Brain microvascular endothelial cell (primary cell): ENCODE data around the gene FNBP1L.

Source experiments
- DNase-seq: peaks from one replicate; pipeline ENCODE4 v3.0.0-alpha.2; 2020
- H3K27ac ChIP-seq: fragments of 250-450 bp; sonication (Bioruptor Pico); 2 replicates; pipeline ENCODE4 v1.5.1; 2020; ENCODE audit warnings: mild to moderate bottlenecking, moderate library complexity
- H3K27me3 ChIP-seq: fragments of 250-450 bp; sonication (Bioruptor Pico); replicated peaks from 2 replicates; pipeline ENCODE4 v1.5.1; 2020; ENCODE audit warnings: mild to moderate bottlenecking
- H3K36me3 ChIP-seq: fragments of 250-450 bp; sonication (Bioruptor Pico); replicated peaks from 2 replicates; pipeline ENCODE4 v1.5.1; 2020; ENCODE audit warnings: mild to moderate bottlenecking
- H3K4me3 ChIP-seq: 2 replicates; pipeline ENCODE4 v1.5.1; 2011; ENCODE audit warnings: low read depth, mild to moderate bottlenecking, control low read depth, low read length, moderate library complexity
- in situ Hi-C: cut with HindIII; loops from 2 replicates; pipeline ENCODE4 v1.10.0; 2017; ENCODE audit warnings: low sequenced_read_pairs, low pct_ligation_motif_present
- TF ChIP-seq, protein P1 (sequence below): IDR thresholded peaks from 2 replicates; pipeline ENCODE4 v1.5.1; 2011; ENCODE audit warnings: low read depth, mild to moderate bottlenecking, moderate library complexity, low read length, control low read depth, inconsistent platforms; ENCODE audit errors: missing control alignments

The FNBP1L gene

DNA sequence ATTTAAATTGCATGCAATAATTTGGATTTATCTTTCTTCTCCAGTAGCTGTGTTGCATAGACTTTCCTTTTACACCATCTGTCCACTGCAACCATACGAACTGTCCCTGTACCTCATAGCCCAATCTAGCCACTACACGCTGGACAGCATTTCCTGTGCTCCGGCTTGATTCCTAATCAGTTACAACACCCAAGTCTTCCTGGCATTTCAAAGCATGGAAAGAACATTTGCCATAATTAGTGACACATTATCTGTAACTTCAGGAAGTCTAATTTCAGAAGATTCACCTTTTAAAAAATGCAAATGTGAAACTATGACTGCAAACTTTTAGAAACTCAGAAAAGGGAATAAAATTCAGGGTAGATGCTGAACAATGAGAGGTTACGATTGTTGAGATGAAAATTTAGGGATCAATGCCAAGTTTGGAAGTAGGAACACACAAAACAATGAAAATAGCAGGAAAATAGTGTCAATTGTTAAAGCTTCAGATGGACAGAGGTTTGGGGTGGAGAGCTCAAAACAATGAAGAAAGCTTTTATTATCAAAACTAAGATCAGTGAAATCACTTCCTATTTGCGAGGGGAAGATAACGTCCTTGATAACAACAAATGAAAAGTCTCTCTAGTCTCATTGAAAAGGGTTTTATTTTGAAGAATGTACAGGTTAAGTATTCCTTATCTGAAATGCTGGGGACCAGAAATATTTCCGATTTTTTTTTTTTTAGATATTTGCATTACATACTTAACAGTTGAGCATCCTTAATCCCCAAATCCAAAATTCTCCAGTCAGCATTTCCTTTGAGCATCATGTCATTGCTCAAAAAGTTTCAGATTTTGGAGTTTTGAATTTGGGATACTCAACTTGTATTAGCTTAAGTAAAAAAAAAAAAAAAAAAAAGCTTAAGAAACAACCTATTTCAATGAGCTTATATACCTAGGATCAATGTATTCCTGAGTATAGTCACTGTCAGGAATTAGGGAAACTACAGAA, 107.3 kb downstream of the FNBP1L start:
- H3K27me3 ChIP-seq: no peaks in the 10 kb centered on the region
- H3K4me3 ChIP-seq: no peak overlapping the region
- in situ Hi-C loops: no loop called here
- peaks cover 9% of the 10 kb centered on the region for H3K36me3 ChIP-seq
- TF ChIP-seq, protein P1, sequence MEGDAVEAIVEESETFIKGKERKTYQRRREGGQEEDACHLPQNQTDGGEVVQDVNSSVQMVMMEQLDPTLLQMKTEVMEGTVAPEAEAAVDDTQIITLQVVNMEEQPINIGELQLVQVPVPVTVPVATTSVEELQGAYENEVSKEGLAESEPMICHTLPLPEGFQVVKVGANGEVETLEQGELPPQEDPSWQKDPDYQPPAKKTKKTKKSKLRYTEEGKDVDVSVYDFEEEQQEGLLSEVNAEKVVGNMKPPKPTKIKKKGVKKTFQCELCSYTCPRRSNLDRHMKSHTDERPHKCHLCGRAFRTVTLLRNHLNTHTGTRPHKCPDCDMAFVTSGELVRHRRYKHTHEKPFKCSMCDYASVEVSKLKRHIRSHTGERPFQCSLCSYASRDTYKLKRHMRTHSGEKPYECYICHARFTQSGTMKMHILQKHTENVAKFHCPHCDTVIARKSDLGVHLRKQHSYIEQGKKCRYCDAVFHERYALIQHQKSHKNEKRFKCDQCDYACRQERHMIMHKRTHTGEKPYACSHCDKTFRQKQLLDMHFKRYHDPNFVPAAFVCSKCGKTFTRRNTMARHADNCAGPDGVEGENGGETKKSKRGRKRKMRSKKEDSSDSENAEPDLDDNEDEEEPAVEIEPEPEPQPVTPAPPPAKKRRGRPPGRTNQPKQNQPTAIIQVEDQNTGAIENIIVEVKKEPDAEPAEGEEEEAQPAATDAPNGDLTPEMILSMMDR: no peak
- H3K27ac ChIP-seq: no peak overlapping the region
- DNase-seq: no peak

DNA sequence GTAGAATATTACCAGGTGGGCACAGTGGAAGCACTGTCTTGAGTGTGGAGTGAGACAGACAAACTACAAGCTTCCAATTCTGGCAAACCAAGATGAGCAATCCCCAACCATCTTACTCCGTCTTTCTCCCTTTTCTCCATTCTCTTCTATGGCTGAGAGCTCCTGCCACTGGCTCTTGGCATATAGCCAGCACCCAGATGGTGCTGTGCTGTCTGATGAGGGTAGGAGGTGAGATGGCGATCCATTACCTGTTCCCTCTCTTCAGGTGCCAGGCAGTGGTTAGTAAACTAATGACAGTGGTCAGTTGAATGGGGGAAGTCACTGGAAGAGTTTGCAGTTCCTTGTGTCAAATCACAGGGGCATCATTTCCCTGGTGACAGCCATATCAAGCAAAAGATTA, 108.4 kb downstream of the FNBP1L start:
- Histone ChIP-seq H3K27ac (no peak overlapping the region), H3K36me3 (peaks cover 15% of the 10 kb centered on the region), H3K4me3 (no peak overlapping the region), H3K27me3 (no peaks in the 10 kb centered on the region)
- in situ Hi-C loops: no loop called here
- TF ChIP-seq, protein P1: no peak
- DNase-seq: no peak

DNA sequence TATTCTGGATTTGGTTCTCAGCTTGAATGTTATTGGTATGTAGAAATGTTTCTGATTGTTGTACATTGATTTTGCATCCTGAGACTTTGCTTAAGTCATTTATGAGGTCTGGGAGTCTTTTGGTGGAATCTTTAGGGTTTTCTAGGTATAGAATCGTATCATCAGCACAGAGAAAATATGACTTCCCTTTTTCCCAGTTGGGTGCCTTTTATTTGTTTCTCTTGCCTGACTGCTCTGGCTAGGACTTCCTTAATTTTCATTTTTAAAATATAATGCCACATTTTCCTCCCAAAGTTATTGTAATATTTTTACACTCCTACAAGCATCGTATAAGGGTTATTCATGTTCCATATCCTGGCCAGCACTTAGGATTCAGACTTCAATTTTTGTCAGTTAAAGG, 111.1 kb downstream of the FNBP1L start:
- TF ChIP-seq, protein P1: no peak
- Histone ChIP-seq H3K27ac (no peak overlapping the region), H3K36me3 (peaks cover 17% of the 10 kb centered on the region), H3K27me3 (no peaks in the 10 kb centered on the region), H3K4me3 (no peak overlapping the region)
- in situ Hi-C loops: no loop called here
- no peak for DNase-seq

DNA sequence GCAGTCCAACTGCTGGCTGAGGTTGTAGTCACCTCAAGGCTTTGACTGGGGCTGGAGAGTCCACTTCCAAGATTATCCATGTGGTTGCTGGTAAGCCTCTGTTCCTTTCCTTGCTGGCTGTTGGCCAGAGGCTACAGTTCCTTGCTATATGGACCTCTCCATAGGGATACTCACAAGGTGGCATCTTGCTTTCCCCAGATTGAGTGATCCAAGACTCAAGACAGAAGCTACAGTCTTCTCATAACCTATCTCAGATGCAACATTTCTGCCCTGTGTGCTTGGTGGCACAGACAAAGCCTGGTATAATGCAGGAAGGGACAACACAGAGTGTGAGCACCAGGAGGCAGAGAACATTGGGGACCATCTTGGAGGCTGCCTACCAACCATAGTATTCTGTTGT, 111.8 kb downstream of the FNBP1L start:
- Histone ChIP-seq H3K4me3 (no peak overlapping the region), H3K27ac (no peak overlapping the region), H3K36me3 (peaks cover 17% of the 10 kb centered on the region), H3K27me3 (no peaks in the 10 kb centered on the region)
- TF ChIP-seq, protein P1: no peak
- in situ Hi-C loops: no loop called here
- no peak for DNase-seq

DNA sequence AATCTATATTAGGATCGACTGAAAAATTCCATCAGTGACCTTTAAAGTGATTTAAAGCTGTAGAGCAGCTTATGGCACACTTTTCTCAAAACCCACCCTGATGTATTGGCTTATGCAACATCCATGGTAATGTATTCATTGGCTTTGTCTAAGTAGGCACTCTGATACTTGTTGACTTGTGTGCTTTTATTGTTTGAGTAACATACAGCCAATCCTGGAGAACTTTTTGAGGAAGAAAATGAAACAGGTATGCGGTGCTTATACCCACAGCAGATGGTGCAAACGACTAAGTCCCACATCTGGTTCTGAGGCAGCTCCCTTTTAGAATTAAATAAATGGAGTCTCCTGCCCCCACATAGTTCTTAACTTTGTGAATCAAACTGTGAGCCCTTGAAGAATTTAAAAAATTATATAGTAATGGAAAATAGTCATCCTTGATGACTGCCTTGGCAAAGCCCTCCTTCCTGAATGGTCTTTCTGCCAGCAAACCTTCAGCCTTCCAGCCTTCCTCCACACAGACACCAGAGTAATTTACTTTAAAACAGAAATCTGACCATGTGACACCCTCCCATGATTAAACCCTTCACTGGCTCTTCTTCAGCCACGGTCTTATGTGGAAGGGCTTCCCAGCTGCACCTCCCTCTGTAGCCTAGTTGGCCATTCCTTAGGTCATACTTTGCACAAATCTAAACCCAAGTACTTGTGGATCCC, 117.7 kb downstream of the FNBP1L start:
- H3K4me3 ChIP-seq: no peak overlapping the region
- no peak overlapping the region for H3K27ac ChIP-seq
- H3K36me3 ChIP-seq: peaks cover 37% of the 10 kb centered on the region
- TF ChIP-seq, protein P1: no peak
- no peaks in the 10 kb centered on the region for H3K27me3 ChIP-seq
- no peak for DNase-seq
- in situ Hi-C loops: no loop called here
